GM10266 (cell line): ENCODE data around the gene GOLGA2.
A peak's percentile ranks its signal among the peaks of the same experiment; 100 is the strongest.

Experiments used
- DNase-seq: peaks from one replicate; pipeline ENCODE4 v3.0.0; 2012; ENCODE audit errors: extremely low spot score
- CTCF ChIP-seq: IDR thresholded peaks from 2 replicates; pipeline ENCODE4 v1.5.1; 2012; ENCODE audit warnings: mild to moderate bottlenecking, low read depth; ENCODE audit not compliant: control insufficient read depth, insufficient read depth; ENCODE audit errors: missing control alignments

GOLGA2 gene

GRCh38 chr9:128265348-128265847 is 10.4 kb downstream of the GOLGA2 start:
- TF ChIP-seq CTCF: no peak
- DNase-seq: no peak

GRCh38 chr9:128262687-128263086 is 13.1 kb downstream of the GOLGA2 start:
- DNase-seq: no peak
- no peak for TF ChIP-seq CTCF

DNA sequence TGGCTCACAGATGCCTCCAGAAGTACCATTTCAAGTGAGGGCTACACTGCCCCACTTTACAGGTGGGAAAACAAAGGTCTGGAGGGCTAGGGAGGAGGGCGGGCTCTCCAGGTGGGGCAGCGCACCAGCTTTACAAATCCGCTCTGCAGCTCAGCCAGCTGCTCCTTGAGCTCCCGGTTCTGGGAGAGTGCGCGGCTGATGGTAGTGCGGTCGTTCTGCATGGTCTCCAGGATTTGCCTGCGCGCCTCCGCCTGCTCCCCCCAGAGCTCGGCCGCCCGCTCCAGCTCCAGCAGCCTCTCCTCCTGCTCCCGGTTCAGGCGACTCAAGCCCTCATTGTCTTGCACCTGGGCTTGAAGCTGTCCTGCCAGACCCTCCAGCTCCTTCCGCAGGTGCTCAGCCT is 15.5 kb downstream of the GOLGA2 start:
- TF ChIP-seq CTCF: no peak
- DNase-seq: no peak

GRCh38 chr9:128259156-128259555 is 16.7 kb downstream of the GOLGA2 start:
- TF ChIP-seq CTCF: peak; percentile 12
- DNase-seq: no peak

DNA sequence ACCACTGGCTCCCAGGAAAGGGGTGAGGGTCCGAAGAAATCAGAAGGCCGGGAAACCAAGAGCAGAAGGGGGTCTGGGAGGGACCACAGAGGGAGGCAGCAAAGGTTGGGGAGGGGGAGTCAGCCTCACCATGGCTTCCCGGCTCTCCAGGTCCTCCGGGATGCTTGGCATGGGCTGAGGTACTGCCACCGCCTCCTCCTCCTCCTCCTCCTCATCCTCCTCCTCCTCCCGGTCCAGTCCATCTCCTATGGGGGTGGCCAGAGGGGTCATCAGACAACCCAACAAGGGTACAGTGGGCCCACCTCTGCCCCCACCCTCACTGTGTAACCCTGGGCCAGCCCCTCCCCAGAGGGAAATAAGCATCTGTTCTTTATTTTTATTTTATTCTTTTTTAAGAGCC is 17.5 kb downstream of the GOLGA2 start:
- no peak for TF ChIP-seq CTCF
- no peak for DNase-seq

DNA sequence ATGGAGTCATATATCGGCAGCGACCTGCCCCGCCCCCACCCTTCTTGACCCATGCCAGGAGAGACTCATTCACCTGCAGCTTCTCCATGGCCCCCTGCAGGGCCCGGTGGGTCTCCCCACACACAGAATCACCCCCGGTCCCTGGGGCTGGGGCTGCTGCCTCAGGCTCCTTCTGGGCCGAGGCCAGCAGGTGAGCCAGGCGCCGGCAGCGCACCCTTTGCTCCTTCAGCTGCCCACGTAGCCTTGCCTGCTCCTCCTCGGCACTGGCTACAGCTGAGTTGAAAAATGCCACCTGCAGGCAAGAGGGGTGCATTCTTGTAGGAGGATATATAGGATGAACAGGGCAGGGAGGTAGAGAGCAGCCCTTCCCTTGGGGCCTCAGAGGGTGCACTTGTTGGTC is 17.9 kb downstream of the GOLGA2 start:
- no peak for DNase-seq
- TF ChIP-seq CTCF: no peak

DNA sequence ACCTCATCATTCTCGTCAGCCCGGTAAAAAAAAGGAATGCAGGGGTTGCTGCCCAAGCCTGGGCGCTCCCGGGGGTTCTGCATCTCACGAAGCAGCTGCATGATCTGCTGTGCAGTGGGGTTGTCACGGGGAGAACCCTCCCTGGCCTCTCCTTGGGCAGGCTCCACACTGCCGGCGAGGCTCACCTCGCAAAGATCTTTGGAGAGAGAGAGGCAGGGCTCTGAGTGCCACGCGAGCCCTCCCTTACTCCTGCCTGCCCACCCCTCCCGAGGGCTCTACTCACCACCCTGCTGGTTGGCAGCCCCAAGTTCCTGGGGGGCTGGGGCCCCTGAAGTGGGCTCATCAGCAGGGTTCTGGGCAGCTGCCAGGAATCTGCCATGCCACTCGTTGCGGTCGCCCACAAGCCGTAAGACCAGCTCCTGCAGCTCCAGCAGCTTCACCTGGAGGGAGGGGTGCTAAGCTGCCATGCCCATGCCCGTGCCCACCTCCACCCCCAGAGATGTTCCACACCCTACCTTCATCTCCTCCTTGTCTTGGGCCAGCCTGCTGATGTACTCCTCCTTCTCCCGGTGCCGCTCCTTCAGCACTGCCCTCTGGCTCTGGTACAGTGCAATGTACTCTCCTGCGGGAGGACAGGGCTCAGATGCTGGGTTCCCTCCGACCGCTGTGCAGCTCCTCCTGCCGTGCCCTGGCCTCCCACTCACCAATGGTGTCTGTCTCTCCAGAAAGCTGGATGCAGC is 18.6 kb downstream of the GOLGA2 start:
- TF ChIP-seq CTCF: no peak
- no peak for DNase-seq
